GM19035 (cell line): ENCODE data around the gene RP9.

Experiments
- ATAC-seq: cut with Tn5 transposase; IDR thresholded peaks from one replicate; pipeline ENCODE4 v1.9.1; 2021; ENCODE audit not compliant: unreplicated experiment

RP9 gene

GRCh38 chr7:33066771-33067170 is 42.4 kb downstream of the RP9 start:
- no peak for ATAC-seq

- ATAC-seq: no peak
Measured at GRCh38 chr7:33065981-33066380, 43.2 kb downstream of the RP9 start.

- ATAC-seq: peak; percentile 94
Measured at GRCh38 chr7:33062782-33063443, 46.3 kb downstream of the RP9 start.

- peak; percentile 44 for ATAC-seq
Measured at GRCh38 chr7:33062023-33062781, 47.0 kb downstream of the RP9 start, which contains the start of gene NT5C3A. TSS of gene NT5C3A (minus strand) at chr7:33062776. CDS start at chr7:33062705, 71 bp downstream.

- ATAC-seq: no peak
Measured at GRCh38 chr7:33061282-33061937, 47.8 kb downstream of the RP9 start.

GRCh38 chr7:33059635-33060034 is 49.6 kb downstream of the RP9 start:
- ATAC-seq: no peak

GRCh38 chr7:33055158-33055557 is 54.0 kb downstream of the RP9 start:
- ATAC-seq: no peak

GRCh38 chr7:33054261-33054964 is 54.8 kb downstream of the RP9 start:
- peak; percentile 38 for ATAC-seq

GRCh38 chr7:33053721-33054120 is 55.5 kb downstream of the RP9 start:
- ATAC-seq: no peak

GRCh38 chr7:33050535-33051318 is 58.5 kb downstream of the RP9 start:
- no peak for ATAC-seq

- ATAC-seq: no peak
Measured at GRCh38 chr7:33048704-33049103, 60.5 kb downstream of the RP9 start.

GRCh38 chr7:33048257-33048656 is 60.9 kb downstream of the RP9 start:
- no peak for ATAC-seq

- ATAC-seq: peak; percentile 39
Measured at GRCh38 chr7:33044986-33045385, 64.2 kb downstream of the RP9 start.
